Kidney tubule cell (primary cell): Measurements from ENCODE around the gene COIL.

ENCODE experiments used
- DNase-seq: peaks from one replicate; pipeline ENCODE4 v3.0.0-alpha.2; 2018; ENCODE audit warnings: low spot score

COIL gene

GRCh38 chr17:56935461-56935860 lies 25.4 kb downstream of the COIL start:
- DNase-seq: no peak

DNA sequence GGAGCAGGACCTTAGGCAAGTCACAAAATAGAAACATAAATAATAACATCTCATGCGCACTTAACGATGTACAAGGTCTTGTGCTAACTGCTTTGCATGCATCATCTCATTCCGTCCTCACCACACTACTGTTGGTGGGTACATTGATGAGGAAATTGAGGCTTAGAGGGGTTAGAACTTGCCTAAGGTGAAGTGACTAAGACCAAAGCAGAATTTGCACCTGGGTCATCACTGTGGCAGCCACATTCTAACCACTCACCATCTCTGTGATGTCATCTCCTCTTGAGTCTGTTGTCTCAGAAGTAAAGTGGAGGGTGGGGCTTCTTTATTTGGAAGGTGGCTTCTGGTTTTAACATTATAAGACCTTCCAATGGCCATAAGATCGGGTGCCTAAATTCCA lies 26.6 kb downstream of the COIL start:
- DNase-seq: peak; percentile 10

GRCh38 chr17:56933868-56934267 lies 27.0 kb downstream of the COIL start:
- no peak for DNase-seq

GRCh38 chr17:56933151-56933745 lies 27.6 kb downstream of the COIL start:
- DNase-seq: no peak

- no peak for DNase-seq
Observed at GRCh38 chr17:56930739-56931337, 30.0 kb downstream of the COIL start.

DNA sequence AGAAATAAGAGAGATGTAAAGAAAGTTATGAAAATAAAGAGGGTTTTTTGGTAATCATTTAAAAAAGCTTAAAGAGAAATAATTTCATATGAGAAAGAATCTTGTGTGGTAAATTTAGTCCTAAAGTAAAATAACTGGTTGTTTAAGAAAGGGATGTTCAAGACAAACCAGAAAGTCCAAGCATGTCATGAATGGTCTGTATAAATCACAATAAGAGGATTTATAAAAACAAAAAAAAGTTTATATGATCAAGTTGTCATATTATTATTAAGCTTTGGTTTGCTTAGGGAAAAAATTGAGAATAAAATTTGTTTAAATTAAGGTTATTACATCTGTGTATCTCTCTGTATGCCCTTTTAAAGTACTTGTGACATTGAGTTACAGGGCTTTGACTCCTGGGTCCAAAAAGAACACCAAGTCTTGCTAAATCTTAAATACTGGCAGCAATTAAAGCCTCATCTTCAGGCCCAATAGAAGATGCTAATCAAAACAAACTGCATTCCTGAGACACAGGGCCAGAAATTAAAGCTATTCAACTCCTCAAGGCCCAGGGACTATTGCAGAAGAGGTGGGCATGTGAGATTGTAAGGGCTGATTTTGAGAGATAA lies 31.4 kb downstream of the COIL start:
- peak; percentile 6 for DNase-seq

GRCh38 chr17:56928586-56928985 lies 32.3 kb downstream of the COIL start:
- no peak for DNase-seq

DNA sequence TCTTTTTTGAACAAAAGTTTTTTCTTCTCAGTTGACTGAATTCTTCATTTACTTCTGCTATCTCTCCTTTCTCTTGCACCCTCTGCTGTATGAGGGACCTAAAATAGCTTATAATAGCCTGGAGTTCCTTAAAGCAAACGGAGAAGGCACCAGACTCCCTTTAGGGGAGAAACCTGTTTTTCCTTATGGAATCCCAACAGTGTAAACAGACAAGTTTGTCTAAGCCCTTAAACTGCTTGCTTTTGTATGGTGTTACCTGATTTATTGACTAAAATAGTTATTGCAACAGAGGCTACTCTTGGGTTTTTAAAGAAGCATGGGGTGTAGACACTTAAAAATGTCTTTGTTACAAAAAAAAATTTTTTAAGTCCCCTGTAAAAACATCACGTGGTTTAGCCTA lies 34.1 kb downstream of the COIL start:
- no peak for DNase-seq

GRCh38 chr17:56926270-56926669 lies 34.6 kb downstream of the COIL start:
- DNase-seq: no peak

DNA sequence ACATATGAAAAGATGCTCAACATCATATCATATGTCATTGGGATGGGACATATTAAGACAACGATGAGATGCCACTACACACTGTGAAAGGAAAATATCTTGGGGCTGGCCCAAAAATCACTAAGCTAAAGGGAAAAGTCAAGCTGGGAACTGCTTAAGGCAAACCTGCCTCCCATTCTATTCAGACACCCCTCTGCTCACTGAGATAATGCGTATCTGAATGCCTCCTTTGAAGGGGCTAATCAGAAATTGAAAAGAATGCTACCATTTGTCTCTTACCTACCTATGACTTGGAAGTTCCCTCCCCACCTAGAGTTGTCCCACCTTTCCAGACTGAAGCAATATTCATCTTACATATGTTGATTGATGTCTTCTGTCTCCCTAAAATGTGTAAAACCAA lies 35.8 kb downstream of the COIL start:
- DNase-seq: no peak

GRCh38 chr17:56919717-56920116 lies 41.1 kb downstream of the COIL start:
- DNase-seq: no peak

GRCh38 chr17:56918916-56919315 lies 41.9 kb downstream of the COIL start:
- DNase-seq: no peak

DNA sequence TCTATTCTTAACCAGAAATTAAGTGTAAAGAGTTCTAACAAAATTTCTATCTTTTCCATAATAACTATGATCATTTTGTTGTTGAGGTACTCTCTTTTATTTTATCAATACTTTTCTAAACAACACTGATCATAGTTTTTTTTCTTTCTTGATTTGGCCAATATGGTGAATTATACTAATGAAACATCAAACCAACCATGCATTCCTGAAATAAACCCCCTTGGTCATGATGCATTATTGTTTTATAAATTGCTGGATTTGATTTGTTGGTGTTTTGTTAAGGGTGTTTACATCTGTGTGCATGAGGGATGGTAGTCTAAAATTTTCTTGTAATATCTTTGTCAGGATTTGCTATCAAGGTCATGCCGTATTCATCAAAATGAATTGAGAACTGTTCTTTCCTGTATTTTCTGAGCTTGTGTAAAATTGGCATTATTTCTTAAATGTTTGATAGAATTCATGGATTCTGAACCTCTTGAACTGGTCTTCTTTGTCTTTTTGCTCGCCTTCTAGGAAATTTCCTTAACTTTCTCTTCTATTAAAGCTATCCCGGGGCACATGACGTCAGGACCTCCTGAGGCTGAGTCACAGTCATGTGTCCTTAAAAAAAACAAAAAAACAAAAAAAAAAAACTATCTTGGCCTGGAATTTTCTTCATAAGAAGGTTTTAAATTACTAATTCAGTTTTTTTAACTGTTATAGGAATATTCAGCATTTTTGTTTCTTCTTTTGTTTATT lies 43.1 kb downstream of the COIL start:
- DNase-seq: no peak

DNA sequence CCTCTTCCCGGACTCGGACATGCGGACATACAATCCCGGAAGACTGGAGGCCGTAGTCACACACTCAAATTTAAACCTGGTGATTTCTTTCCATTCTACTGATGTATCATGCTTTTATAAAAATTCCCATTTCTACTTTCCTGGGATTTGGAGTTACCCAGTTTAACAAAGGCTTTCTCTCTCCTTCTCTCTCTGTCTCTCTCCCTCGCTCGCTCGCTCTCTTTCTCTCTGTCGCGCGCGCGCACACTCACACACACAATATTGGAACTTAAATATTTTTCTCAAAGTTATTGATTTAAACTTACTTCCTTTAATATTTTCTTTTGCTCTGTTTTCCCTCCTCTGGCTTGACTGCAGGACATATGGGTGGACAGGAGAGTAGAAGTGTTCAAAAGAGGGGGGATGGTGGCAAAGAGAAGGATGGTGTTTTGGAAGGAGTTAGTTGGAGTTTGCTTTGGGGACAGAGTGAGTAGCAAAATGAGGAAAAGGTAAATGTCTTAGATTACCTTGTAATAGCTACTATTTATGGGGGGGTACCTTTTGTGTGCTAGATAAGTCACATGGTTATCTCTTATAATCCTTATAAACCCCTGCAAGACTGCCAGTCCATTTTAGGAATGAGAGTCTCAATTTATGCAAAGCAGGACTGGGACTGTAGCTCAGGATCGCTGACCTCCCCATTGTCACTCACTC lies 46.1 kb downstream of the COIL start:
- DNase-seq: no peak

GRCh38 chr17:56913867-56914580 lies 46.8 kb downstream of the COIL start, which contains the start of gene TRIM25:
TSS of gene TRIM25 (minus strand) at chr17:56914049. CDS start at chr17:56913988, 61 bp downstream.
- peak; percentile 91 for DNase-seq

GRCh38 chr17:56913353-56913866 lies 47.4 kb downstream of the COIL start:
- DNase-seq: peak; percentile 17

DNA sequence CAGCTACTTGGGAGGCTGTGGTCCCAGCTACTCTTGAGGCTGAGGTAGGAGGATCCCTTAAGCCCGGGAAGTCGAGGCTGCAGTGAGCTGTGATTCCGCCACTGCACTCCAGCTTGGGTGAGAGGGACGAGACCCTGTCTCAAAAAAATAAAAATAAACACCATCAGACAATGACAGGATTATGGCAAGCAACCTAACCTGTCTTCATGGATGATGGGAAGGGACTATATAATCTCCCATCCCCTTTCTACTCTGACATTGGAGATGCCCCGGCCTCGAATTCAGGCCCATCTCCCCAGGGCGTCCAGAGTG lies 47.9 kb downstream of the COIL start:
- no peak for DNase-seq

- no peak for DNase-seq
Observed at GRCh38 chr17:56912105-56912999, 48.5 kb downstream of the COIL start.

GRCh38 chr17:56910509-56911235 lies 50.2 kb downstream of the COIL start:
- DNase-seq: no peak
